GM12874 (cell line): Measurements from ENCODE around the gene NPHP4.

Source experiments
- CTCF ChIP-seq: IDR thresholded peaks from 2 replicates; pipeline ENCODE4 v1.5.1; 2011; ENCODE audit warnings: low read depth, mild to moderate bottlenecking, control low read depth, low read length, moderate library complexity; ENCODE audit not compliant: insufficient read depth

Gene NPHP4

GRCh38 chr1:6022193-6022592 lies 30.0 kb upstream of the NPHP4 start:
- TF ChIP-seq CTCF = no peak

- TF ChIP-seq CTCF = no peak
These were observed 27.1 kb upstream of the NPHP4 start for GRCh38 chr1:6019166-6019845.

- TF ChIP-seq CTCF = no peak
These were observed 24.1 kb upstream of the NPHP4 start for GRCh38 chr1:6016191-6016865.

- no peak for TF ChIP-seq CTCF
These were observed 22.1 kb upstream of the NPHP4 start for GRCh38 chr1:6014130-6014999.

GRCh38 chr1:6013491-6013890 lies 21.3 kb upstream of the NPHP4 start:
- no peak for TF ChIP-seq CTCF

GRCh38 chr1:6012529-6013318 lies 20.5 kb upstream of the NPHP4 start:
- no peak for TF ChIP-seq CTCF

- no peak for TF ChIP-seq CTCF
These were observed 19.7 kb upstream of the NPHP4 start for GRCh38 chr1:6011946-6012258.
